SH-SY5Y (cell line): ENCODE measurements around the gene ACOX3.

Experiments used
- GATA2 ChIP-seq: IDR thresholded peaks from 2 replicates; pipeline ENCODE4 v1.6.1; 2011; ENCODE audit warnings: mild to moderate bottlenecking, low read depth, low read length
- GATA3 ChIP-seq: IDR thresholded peaks from 2 replicates; pipeline ENCODE4 v1.6.1; 2011; ENCODE audit warnings: low read depth, mild to moderate bottlenecking, low read length, moderate library complexity

Gene ACOX3

DNA sequence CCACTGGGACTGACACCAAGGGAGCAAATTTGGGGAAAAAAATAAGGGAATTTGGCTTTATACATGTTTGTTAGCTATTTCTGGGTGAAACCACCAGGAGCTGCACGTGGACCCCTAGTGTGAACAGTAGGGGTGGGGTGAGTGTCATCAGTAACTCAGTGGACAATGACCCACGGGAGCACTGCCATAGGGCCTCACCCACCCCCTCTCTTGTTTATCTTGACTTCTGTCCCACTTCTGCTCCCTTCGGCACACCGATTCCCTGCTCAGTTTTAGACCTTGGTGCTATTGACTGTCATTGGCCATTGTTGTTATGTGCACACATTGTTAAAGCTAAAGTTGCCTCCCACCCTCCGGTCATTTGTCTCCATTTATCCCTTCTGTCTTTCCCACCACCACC lies 9.0 kb downstream of the ACOX3 start:
- TF ChIP-seq GATA3 (no peak), GATA2 (no peak)

DNA sequence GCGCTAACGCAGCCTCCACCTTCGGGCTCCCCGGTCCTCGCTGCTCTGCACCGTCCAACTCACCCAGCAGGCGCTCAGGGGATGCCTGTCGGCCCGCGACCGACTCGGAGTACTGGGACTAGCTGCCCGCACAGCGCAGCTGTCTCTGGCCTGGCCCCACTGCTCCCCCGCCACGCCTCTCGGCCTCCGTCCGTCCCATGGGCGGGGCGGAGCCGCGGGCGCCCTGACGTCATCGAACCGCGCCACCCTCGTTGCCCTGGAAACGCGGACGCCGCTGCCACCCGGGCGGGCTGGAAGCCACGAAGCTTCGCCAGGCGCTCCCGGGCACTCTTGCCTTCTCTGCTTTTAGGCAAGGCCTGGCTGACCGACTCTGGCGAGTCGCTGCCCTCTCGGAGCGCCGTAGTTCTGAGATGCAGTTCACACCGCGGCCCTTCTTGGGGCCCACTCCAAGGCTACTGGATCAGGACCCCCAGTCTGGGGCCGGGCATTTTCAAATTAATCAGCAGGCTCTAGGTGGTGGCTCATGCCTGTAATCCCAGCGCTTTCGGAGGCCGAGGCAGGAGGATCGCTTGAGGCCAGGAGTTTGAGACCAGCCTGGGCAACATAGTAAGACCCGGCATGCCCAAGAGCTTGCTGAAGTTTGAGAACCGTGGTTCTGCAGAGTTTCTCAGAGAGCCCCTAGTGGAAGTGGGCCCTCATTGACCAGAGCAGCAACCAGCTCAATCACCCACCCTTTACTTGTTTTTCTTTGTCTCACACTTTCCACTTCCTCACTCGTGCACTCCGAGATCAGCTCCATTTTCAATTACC lies 12.0 kb downstream of the ACOX3 start:
- TF ChIP-seq GATA3 = no peak
- TF ChIP-seq GATA2 = no peak

DNA sequence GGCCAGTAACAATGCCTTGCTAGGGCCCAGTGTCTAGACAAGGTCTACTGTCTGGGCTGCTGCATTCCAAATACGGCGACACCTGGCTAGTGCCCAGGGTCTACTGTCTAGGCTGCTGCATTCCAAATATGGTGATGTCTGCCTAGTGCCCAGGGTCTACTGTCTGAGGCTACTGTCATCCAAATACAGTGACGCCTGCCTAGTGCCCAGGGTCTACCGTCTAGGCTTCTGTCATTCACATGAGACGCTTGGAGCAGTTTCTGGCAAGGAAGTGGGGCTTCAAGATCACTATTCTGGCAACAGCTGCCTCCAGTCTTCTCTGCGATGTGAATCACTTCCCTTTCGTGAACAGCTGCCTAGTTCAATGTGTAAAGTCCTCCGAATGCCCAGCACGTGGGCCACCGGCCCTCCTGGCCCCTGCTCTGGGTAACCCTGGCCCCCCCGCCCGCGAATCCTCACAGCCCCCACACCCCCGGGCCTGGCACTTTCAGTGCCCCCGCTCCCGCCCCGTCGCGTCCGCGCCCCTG lies 12.7 kb downstream of the ACOX3 start:
- TF ChIP-seq GATA3 = no peak
- TF ChIP-seq GATA2 = no peak

DNA sequence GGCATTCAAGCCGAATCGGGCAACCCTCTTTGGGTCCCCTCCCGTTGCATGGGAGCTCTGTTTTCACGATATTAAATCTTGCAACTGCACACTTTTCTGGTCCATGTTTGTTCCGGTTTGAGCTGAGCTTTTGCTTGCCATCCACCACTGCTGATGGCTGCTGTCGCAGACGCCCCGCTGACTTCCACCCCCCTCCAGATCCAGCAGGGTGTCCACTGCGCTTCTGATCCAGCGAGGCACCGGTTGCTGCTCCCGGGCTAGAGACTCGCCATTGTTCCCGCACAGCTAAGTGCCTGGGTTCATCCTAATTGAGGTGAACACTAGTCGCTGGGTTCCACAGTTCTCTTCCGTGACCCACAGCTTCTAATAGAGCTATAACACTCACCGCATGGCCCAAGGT lies 13.3 kb downstream of the ACOX3 start:
- TF ChIP-seq GATA3 (no peak), GATA2 (no peak)

DNA sequence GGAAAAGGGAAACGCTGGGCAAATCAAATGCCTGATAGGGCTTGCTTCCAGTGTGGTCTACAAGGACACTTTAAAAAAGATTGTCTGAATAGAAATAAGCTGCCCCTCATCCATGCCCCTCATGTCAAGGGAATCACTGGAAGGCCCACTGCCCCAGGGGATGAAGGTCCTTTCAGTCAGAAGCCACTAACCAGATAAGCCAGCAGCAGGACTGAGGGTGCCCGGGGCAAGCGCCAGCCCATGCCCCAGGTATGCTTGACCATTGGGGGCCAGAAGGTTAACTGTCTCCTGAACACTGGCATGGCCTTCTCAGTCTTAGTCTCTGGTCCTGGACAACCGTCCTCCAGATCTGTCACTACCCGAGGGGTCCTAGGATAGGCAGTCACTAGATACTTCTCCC lies 17.7 kb downstream of the ACOX3 start:
- TF ChIP-seq GATA2 (no peak), GATA3 (no peak)

DNA sequence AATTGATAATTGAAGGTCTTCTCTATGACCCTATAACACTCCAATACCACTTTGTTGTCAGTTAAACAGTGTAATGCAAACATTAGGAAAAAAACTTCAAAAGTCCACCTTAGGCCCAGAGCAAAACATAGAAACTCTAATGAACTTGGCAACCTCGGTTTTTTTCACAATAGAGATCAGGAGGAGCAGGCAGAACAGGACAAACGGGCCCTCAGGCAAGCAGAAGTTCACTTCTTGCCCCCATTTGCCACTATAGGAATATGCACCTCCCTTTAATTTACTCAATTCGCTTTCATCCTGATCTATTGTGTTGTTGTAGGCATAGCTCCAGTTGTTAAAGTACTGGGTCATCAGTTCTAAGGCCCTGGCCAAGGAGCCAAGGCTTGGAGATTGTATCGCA lies 18.2 kb downstream of the ACOX3 start:
- no peak for TF ChIP-seq GATA3
- TF ChIP-seq GATA2 = no peak

DNA sequence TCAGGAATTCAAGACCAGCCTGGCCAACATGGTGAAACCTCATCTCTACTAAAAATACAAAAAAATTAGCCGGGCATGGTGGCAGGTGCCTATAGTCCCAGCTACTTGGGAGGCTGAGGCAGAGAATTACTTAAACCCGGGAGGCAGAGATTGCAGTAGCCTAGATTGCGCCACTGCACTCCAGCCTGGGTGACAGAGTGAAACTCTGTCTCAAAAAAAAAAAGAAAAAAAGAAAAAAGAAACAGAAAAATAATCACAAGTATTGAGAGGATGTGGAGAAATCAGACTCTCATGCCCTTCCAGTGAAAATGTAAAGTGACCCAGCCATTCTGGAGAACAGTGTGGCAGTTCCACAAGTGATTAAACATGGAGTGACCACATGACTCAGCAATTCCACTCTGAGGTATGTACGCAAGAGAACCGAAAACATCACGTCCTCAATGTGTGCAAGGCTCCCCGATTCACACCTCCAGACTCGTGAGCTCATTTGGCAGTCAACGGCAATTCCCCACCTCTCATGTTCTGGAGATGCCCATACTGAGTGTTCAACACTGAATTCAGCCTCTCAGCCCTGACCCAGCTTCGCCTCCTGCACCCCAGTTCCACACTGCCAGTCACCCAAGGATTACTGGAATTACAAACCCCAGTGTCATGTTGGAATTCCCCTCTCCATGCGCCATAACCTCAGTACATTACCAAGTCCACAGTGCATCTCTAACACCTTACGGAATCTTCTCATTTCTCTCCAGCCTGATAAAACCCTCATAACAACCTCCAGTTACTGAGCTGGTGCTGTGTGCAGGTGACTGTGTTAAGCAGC lies 21.1 kb downstream of the ACOX3 start:
- TF ChIP-seq GATA3 (no peak), GATA2 (no peak)

DNA sequence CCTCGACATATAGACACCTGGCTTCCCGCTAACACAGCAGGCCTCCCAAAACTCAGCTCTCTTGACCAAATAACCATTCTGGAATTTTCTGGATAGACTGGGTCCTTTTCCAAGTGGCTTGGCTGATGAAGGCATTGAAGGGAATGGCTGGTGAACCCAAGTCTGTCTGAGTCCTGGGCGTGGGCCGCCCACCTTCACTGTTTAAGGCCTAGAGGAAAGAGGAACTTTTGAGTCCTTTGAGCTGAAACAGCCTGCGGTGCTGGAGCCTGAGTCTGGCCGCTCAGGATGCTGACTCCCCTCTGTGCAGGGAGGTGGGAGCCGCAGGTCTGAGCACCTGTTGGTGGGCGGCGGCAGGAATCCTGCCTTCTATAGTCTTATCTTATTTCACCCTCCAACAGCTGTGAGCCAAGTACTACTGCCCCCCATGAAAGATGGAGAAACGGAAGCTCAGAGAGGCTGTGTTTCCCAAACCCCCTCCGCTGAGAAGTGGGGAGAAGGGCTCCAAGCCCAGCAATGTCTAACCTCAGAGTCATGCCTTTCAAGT lies 23.4 kb downstream of the ACOX3 start:
- no peak for TF ChIP-seq GATA3
- no peak for TF ChIP-seq GATA2

DNA sequence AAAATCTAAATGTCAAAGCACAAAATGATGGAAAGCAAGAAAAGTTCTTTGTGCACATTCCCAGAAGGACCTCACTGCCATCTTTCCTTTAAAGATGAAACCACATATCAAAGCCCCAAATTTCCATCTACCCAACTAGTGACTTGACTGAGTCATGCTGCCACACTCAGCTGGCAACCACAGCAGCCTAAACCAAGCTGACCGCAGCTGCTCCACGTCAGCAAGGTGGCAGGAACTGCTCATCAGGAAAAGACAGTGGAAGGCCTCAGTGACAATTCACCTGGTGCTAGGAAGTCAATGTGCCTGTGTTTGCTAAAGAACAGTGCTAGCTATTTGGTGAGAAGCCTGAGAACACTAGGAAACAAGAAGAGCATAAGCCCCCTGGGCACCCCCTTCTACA lies 26.1 kb downstream of the ACOX3 start:
- no peak for TF ChIP-seq GATA2
- no peak for TF ChIP-seq GATA3

DNA sequence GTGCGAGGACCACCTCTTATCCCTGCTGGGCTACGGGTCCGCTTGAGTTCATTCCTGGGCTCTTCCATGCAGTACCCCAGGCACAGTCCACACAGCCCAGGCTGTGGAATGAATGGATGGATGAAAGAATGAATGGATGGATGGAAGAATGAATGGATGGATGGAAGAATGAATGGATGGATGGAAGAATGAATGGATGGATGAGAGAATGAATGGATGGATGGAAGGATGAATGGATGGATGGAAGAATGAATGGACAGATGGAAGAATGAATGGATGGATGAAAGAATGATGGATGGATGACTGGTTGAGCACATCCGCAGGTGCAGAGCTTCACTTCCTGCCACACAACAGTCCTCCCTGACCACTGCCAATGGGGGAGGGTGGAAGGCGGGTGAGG lies 28.2 kb downstream of the ACOX3 start:
- TF ChIP-seq GATA2 (no peak), GATA3 (no peak)

DNA sequence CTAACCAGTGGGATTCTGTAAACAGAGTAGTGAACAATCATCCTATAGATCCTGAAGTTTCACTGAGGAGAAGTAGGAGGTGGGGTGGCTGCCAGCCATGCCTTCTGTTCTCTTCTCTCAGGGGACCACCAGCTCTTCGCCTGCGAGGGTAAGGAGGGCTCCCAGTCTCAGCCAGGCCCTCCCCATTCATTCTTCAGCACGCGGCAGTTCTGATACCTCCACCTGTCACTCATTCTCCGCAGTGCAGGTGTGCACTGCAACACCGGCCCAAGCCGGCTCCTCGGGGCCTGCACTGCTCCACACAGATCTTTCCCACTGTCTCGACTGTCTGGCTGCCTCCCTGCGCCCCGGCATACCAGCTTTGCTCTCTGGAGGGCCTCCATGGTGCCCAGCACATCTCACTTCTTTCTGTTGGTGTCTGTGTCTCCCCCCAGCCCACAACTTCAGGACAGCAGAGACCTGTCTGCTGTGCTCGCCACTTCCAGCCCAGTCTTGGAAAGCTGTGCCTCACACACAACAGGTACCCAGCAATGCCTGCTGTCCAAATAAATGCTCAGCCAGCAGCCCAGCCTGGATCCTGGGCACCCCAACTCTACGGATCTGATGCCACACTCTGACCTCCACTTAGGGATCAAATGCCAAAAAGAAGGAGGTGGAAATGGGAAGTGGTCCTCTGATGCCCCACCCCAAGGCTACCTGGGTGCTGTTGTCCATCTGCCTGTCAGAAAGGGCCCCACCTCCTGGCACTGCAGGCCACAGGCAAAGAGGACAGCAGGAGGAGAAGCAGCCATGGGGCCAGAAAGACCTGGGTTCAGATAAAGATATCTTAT lies 29.0 kb downstream of the ACOX3 start:
- TF ChIP-seq GATA3 (no peak), GATA2 (no peak)

DNA sequence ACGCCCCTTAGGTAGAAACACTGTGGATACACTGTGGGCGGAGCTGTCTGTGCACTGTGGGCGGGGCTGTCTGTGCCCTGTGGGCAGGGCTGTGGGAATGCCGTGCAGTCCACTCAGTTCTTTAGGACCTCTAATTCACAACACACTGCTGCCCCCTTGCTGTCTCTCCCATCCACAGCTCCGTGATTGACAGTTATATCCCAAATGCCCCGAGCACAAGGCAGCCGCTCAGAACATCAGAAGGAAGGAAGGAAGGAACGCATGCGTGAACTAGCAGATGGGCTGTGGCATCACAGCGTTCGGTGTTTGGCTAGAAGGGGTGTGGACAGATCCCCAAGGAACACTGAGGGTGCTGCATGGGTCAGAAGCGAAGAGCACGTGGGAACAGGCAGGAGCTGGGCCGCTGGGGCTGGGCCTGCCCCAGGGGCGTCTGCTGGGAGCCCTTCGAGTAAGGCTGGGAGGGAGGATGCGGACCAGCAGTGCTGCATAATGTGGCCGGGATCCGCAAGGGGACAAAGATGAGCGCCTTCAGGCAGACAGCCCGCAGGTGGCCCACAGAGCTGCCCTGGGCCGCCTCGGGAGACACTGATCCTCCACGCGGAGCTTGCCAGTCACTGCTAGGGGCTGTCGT lies 29.8 kb downstream of the ACOX3 start:
- no peak for TF ChIP-seq GATA3

DNA sequence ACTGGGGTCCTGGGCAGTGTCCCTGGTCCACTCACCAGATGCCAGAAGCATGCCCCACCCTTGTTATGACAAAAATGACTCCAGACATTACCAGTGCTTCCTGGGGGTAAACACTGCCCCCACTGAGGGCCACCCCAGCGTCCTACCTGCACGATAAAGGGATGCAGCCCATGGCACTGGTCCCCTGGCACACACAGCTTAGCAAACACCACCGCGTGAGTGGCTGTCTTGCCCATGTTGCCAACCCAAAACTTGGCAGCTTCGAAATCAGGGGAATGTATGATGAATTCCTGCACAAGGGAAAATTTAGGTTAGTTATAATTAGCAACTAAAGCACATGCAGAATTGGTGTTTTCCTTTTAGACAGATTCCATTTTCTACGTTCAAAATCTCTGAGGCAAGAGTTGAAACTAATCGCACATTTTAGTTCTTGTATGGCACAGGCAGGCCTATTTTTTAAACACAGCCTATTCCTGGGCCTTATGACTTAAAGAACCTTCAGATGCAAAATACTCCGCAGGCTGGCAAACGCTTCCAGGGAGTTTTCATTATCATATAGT lies 30.4 kb downstream of the ACOX3 start:
- TF ChIP-seq GATA2 (no peak), GATA3 (no peak)
